GM10847 (cell line): ENCODE measurements around the gene ZSCAN22.

Experiments used
- POLR2A ChIP-seq: IDR thresholded peaks from 2 replicates; pipeline ENCODE4 v1.6.1; 2011; ENCODE audit not compliant: insufficient read length; ENCODE audit errors: extremely low read depth

ZSCAN22 gene

DNA sequence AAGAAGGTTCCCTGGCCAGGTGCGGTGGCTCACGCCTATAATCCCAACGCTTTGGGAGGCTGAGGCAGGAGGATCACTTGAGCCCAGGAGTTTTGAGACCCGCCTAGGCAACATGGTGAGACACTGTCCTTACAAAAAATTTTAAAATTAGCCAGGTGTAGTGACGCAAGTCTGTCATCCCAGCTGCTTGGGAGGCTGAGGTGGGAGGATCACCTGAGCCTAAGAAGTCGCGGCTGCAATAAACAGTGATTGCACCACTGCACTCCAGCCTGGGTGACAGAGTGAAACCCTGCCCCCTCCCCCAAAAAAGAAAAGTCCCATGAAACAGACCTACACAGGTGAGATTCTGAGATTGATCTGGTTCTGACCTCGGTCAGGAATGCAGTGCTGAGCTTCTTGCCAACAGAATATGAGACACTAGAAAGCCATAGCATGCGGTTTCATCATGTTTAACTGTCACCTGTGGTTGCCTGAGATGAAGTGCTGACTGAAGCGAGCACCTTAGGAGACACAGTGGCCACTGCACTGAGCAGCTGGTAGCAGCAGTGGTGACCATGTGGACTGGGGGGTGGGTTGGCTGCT is 28.5 kb downstream of the ZSCAN22 start:
- TF ChIP-seq POLR2A, result no peak

- TF ChIP-seq POLR2A, result no peak
Measured at GRCh38 chr19:58355908-58356765, 29.3 kb downstream of the ZSCAN22 start.

- no peak for TF ChIP-seq POLR2A
Measured at GRCh38 chr19:58356766-58357480, 30.1 kb downstream of the ZSCAN22 start.

DNA sequence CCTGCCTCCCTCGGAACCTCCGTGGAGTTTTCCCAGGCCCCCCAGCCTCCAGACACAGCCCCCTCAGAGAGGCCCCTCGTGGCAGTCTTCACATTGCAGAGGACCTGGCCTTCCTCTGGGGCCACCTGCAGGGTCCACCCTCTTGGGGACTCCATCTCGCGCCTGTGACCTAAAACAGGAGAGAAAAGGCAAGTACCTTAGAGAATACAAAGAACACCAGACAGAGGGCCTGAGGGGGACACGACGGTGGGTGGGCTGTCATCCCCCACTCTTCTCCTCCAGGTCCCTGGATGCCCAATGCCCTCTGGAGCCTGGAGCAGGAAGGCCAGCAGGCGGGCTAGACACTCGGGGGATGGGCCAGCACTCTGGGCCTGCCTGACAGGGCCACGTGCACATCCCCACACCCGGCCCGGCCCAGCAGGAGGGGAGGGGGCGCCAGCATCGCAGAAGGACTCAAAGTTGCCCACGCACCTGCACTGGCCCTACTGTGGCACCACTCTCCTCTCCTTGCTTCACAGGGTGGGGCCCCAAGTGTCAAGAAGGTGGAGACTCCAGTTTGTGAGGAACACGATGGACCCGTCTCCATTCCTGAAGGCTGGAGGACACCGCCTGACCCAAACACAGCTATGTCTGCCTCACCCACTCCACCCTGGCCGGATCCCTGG is 30.8 kb downstream of the ZSCAN22 start:
- TF ChIP-seq POLR2A, result no peak

DNA sequence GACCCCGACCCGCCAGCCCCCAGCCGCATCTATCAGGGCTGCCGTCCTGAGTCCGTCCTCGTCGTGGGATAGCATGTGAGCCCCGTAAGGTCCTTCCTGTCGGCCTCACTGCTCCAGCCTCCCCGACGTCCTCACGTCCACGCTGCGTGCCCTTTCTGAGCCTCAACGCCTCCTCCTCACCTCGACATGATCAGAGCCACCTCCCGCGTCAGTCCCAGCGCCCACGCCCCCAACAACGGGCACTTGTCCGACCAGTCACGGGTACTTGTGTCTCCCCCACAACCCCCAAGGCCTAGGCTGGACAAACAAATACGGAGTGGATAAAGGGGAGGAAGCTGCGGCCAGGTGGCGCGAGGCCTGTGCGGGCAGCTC is 35.1 kb downstream of the ZSCAN22 start:
- peak; percentile 16 for TF ChIP-seq POLR2A

GRCh38 chr19:58362272-58362994 is 35.6 kb downstream of the ZSCAN22 start, which contains the start of gene ZNF497:
TSS of gene ZNF497 (minus strand) at chr19:58362751. CDS start at chr19:58357635, 5,116 bp downstream.
- TF ChIP-seq POLR2A, result peak; percentile 42

- TF ChIP-seq POLR2A, result no peak
Measured at GRCh38 chr19:58364146-58364545, 37.4 kb downstream of the ZSCAN22 start.

DNA sequence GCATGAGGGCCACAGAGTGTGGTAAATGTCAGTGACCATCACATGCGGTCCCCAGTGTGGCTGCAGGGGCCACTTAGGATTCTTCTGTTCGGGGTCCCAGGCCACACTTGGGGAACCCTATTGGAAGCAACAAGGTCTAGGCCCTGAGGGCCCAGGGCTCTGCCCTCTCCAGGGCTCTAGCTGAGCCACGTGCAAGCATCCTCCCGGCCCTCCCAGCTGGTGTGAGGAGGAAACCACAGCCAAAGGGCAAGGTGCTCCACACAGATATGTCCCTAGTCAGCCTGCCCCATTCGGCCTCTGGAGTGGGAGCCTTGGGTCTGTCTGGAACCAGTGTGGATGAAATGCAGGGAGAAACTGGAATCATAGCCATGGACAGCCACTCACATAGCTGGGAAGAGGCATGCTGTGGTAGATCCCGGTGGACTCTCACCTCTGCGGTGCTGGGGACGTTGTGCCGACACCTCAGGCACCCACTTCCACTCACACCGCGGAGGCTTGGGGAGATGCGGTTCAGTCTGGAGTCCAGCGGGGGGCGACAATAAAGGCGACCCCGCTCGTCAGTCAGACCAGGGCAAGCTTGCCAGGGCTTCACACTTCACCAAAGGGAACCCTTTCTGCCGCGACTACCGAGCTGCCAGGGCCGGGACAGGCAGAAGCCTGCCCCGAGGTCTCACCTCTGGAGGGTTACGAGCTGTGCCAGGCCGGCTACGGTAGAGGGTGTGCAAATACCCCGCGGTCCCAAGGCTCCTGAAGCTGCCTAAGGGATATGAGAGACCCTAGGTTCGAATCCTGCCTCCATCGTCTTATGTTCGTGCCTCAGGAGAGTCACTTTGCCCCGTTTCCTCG is 40.0 kb downstream of the ZSCAN22 start:
- no peak for TF ChIP-seq POLR2A

DNA sequence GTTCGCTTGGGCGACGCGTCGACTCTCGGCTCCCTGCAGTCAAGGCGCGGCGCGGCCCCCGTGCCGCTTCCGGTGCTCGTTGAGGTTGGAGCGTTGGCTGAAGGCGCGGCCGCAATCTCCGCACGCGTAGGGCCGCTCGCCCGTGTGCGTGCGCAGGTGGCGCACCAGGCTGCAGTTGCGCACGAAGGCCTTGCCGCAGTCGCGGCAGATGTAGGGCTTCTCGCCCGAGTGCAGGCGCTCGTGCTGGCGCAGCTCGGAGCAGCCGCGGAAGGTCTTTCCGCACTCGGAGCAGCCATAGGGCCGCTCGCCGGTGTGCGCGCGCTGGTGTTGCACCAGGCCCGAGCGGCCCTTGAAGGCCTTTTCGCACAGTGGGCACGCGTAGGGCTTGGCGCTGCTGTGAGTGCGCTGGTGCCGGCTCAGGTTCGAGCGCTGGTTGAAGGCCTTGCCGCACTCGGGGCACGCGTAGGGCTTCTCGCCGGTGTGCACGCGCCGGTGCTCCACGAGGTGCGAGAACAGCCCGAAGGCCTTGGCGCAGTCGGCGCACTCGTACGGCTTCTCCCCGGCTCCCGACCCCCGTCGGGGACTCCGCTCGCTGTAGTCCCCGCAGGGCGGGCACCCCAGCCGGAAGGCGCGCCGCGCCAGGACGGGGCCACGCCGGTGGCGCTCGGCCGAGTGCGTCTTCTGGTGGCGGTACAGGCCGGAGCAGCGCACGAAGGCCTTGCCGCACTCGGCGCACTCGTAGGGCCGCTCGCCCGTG is 41.1 kb downstream of the ZSCAN22 start:
- TF ChIP-seq POLR2A, result no peak

- no peak for TF ChIP-seq POLR2A
Measured at GRCh38 chr19:58368561-58369360, 42.0 kb downstream of the ZSCAN22 start.

- no peak for TF ChIP-seq POLR2A
Measured at GRCh38 chr19:58372311-58373133, 45.7 kb downstream of the ZSCAN22 start.

DNA sequence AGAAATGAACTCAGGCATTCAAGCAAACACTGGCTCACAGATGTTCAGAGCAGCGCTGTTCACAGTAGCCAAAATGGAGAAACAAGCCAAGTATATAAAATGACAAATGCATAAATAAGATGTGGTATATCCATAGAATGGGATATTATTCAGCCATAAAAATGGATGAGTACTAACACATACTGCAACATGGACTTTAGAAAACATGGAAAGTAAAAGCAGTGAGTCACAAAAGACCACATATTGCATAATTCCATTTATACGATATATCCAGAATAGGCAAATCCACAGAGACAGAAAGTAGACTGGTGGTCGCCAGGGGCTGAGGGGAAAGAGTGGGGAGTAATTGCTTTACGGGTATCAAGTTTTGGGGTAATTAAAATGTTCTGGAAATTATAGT is 47.4 kb downstream of the ZSCAN22 start:
- TF ChIP-seq POLR2A, result no peak

DNA sequence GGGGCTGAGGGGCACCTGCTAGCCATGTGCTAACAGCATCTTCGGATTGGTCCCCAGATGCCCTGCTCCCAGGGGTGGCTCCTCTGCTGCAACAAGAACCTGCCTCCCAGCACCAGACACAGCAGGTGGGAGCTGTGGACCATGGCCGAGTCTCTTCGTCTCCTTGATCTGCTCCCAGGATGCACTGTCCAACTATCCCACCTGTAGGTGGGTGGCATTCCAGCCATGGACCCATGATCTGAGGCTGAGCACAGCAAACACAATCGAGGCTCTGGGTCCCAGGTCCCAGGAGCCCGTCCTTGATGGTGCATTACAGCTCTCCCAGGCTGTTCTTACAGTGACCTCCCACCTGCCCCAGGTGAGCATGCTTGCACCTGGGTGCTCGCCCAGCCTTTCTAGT is 52.5 kb downstream of the ZSCAN22 start:
- no peak for TF ChIP-seq POLR2A
